ENCODE measurements around the gene SLC15A3.

The SLC15A3 gene

GRCh38 chr11:60887556-60887955, 64.4 kb downstream of the SLC15A3 start:
- no peaks in the 10 kb centered on the region for H4K20me1 ChIP-seq (ENCODE audit: control insufficient read depth, insufficient read depth, low read depth, low read length)
- no peak overlapping the region for H3K4me3 ChIP-seq (ENCODE audit: low read length)
- no peak overlapping the region for H3K4me2 ChIP-seq (ENCODE audit: low read length)
- peaks cover 35% of the 10 kb centered on the region for H3K36me3 ChIP-seq (ENCODE audit: control insufficient read depth, low read length)
- H3K79me2 ChIP-seq (ENCODE audit: control insufficient read depth, low read length), result no peaks in the 10 kb centered on the region
- H3K4me1 ChIP-seq (ENCODE audit: control insufficient read depth, low read length), result no peaks in the 10 kb centered on the region
- no peaks in the 10 kb centered on the region for H3K9me2 ChIP-seq (replicated peaks; ENCODE audit: control insufficient read depth, low read length)
- peak; percentile 62 for TF ChIP-seq CTCF (IDR thresholded peaks at IDR 0.05; ENCODE audit: low read depth, low read length, poor library complexity, severe bottlenecking)
- no peak for TF ChIP-seq EZH2phosphoT487 (IDR thresholded peaks at IDR 0.05; ENCODE audit: borderline replicate concordance, low read length)
- H3K9me3 ChIP-seq (ENCODE audit: control insufficient read depth, insufficient read depth, low read length), result no peaks in the 10 kb centered on the region
- H3K27ac ChIP-seq (ENCODE audit: low read depth, low read length), result no peak overlapping the region
- H3K27me3 ChIP-seq (ENCODE audit: control insufficient read depth, low read length), result no peaks in the 10 kb centered on the region
- no peaks in the 10 kb centered on the region for H3F3A ChIP-seq (ENCODE audit: control insufficient read depth, insufficient read depth)

All from DOHH2 (cell line).